ENCODE data around the gene TSPAN19.
"Not testable (repeated sequence)": the region's sequence is repeated elsewhere in the genome, so short reads cannot be mapped to it uniquely, and the experiment has no call there.

The TSPAN19 gene

GRCh38 chr12:85036234-85036707 lies at the start of gene TSPAN19, which contains the start of gene LRRIQ1:
TSPAN19 (minus strand) TSS chr12:85036277; CDS start chr12:85029946, 6,331 bp downstream.
LRRIQ1 (plus strand) TSS chr12:85036351; CDS start chr12:85038177, 1,826 bp downstream.
- DNase-seq (ENCODE audit: low read depth) = no peak

GRCh38 chr12:85085066-85085465 lies 49.0 kb upstream of the TSPAN19 start:
- DNase-seq (ENCODE audit: low read depth) = no peak

GRCh38 chr12:85076688-85077430 lies 40.8 kb upstream of the TSPAN19 start:
- DNase-seq (ENCODE audit: low read depth) = no peak

- DNase-seq (ENCODE audit: low read depth) = no peak
Measured at GRCh38 chr12:85072826-85073225, 36.7 kb upstream of the TSPAN19 start.

- DNase-seq (ENCODE audit: low read depth) = no peak
Measured at GRCh38 chr12:85065837-85066482, 29.9 kb upstream of the TSPAN19 start.

GRCh38 chr12:85060916-85061315 lies 24.8 kb upstream of the TSPAN19 start:
- DNase-seq (ENCODE audit: low read depth) = no peak

GRCh38 chr12:85059594-85059993 lies 23.5 kb upstream of the TSPAN19 start:
- no peak for DNase-seq (ENCODE audit: low read depth)

GRCh38 chr12:85058339-85058738 lies 22.3 kb upstream of the TSPAN19 start:
- no peak for DNase-seq (ENCODE audit: low read depth)

- peak; percentile 7 for DNase-seq (ENCODE audit: low read depth)
Measured at GRCh38 chr12:85057370-85057963, 21.4 kb upstream of the TSPAN19 start.

GRCh38 chr12:85043829-85044228 lies 7.8 kb upstream of the TSPAN19 start:
- no peak for DNase-seq (ENCODE audit: low read depth)

- DNase-seq (ENCODE audit: low read depth) = no peak
Measured at GRCh38 chr12:85041395-85041794, 5.3 kb upstream of the TSPAN19 start.

- DNase-seq (ENCODE audit: low read depth) = no peak
Measured at GRCh38 chr12:85036733-85037132, 656 bp upstream of the TSPAN19 start.

- DNase-seq (ENCODE audit: low read depth) = no peak
Measured at GRCh38 chr12:85029456-85029855, 6.6 kb downstream of the TSPAN19 start.

- no peak for DNase-seq (ENCODE audit: low read depth)
Measured at GRCh38 chr12:85018098-85018497, 18.0 kb downstream of the TSPAN19 start.

- DNase-seq (ENCODE audit: low read depth) = no peak
Measured at GRCh38 chr12:85017618-85018017, 18.5 kb downstream of the TSPAN19 start.

- no peak for DNase-seq (ENCODE audit: low read depth)
Measured at GRCh38 chr12:85017133-85017532, 18.9 kb downstream of the TSPAN19 start.

GRCh38 chr12:85016413-85016812 lies 19.7 kb downstream of the TSPAN19 start:
- DNase-seq (ENCODE audit: low read depth) = no peak

- no peak for DNase-seq (ENCODE audit: low read depth)
Measured at GRCh38 chr12:85007836-85008235, 28.2 kb downstream of the TSPAN19 start.

- DNase-seq (ENCODE audit: low read depth) = no peak
Measured at GRCh38 chr12:85006206-85006605, 29.9 kb downstream of the TSPAN19 start.

- DNase-seq (ENCODE audit: low read depth) = no peak
Measured at GRCh38 chr12:85005615-85006014, 30.5 kb downstream of the TSPAN19 start.

GRCh38 chr12:85005047-85005446 lies 31.0 kb downstream of the TSPAN19 start:
- not testable (repeated sequence) for DNase-seq (ENCODE audit: low read depth)

GRCh38 chr12:85004204-85004603 lies 31.9 kb downstream of the TSPAN19 start:
- no peak for DNase-seq (ENCODE audit: low read depth)

- DNase-seq (ENCODE audit: low read depth) = no peak
Measured at GRCh38 chr12:85002778-85003296, 33.2 kb downstream of the TSPAN19 start.

All from CMK (cell line).